Thymus (tissue), 11 donors: Measurements from ENCODE around the gene ABCG1. TPM values are rescaled to one million over a fixed set of nuclear protein-coding genes. Genes with fewer than 3 reads are reported as not detected.

Experiments
- DNase-seq, 9 donors: peaks; one replicate each; pipeline ENCODE4 v3.0.0-alpha.2; 2013; ENCODE audit warnings: low spot score in 9 of 9, low read depth in 6 of 9, missing footprints in 1 of 9
- H3K27ac ChIP-seq, 2 donors: one replicate each; pipeline ENCODE4 v1.5.1; 2013; ENCODE audit warnings: control low read depth in 1 of 2, low read depth in 1 of 2, low read length in 1 of 2, mild to moderate bottlenecking in 1 of 2, moderate library complexity in 1 of 2
- H3K27me3 ChIP-seq, 2 donors: one replicate each; pipeline ENCODE4 v1.5.1; 2013; ENCODE audit warnings: low read length in 1 of 2; ENCODE audit not compliant: control insufficient read depth in 2 of 2, insufficient read depth in 1 of 2
- H3K36me3 ChIP-seq, 2 donors: one replicate each; pipeline ENCODE4 v1.5.1; 2013; ENCODE audit warnings: low read length in 1 of 2, mild to moderate bottlenecking in 1 of 2, moderate library complexity in 1 of 2; ENCODE audit not compliant: control insufficient read depth in 2 of 2, insufficient read depth in 2 of 2
- H3K4me1 ChIP-seq, 2 donors: one replicate each; pipeline ENCODE4 v1.5.1; 2013; ENCODE audit warnings: low read length in 2 of 2; ENCODE audit not compliant: control insufficient read depth in 2 of 2, insufficient read depth in 2 of 2
- H3K4me3 ChIP-seq, 2 donors: one replicate each; pipeline ENCODE4 v1.5.1; 2013; ENCODE audit warnings: low read length in 2 of 2, control low read depth in 1 of 2, mild to moderate bottlenecking in 1 of 2
- H3K9me3 ChIP-seq, 2 donors: one replicate each; pipeline ENCODE4 v1.5.1; 2013; ENCODE audit warnings: low read length in 1 of 2, mild to moderate bottlenecking in 1 of 2; ENCODE audit not compliant: control insufficient read depth in 2 of 2, insufficient read depth in 1 of 2
- WGBS: extraction: QIAGEN DNeasy Blood & Tissue Kit; methylation state at CpG from one replicate; pipeline ENCODE4 v1.1.7; 2013; 5-methylcytosine and 5-hydroxymethylcytosine counted together
- polyA plus RNA-seq: library from polyadenylated mRNA; stranded (reverse); fragments of 200-250 nt; gene quantifications from one replicate; pipeline ENCODE4 v1.2.3, GENCODE V29; 2013
- total RNA-seq: library from RNA; stranded (reverse); fragments of 120-200 nt; gene quantifications from one replicate; pipeline ENCODE4 v1.2.4, GENCODE V29; 2013
- donor health status: healthy.

The ABCG1 gene
- total and polyA plus RNA-seq, 2 donors, result 20.5 to 28.8 TPM

- H3K27ac ChIP-seq, result no peak overlapping the region
- no peak for DNase-seq
- H3K36me3 ChIP-seq, result peaks cover 8 to 17% of the 10 kb centered on the region in 2 donors
- 88% methylated on average over 13 of the region's 13 CpGs for WGBS
- H3K9me3 ChIP-seq, result no peaks in the 10 kb centered on the region
- H3K27me3 ChIP-seq, result no peaks in the 10 kb centered on the region
- H3K4me3 ChIP-seq, result no peak overlapping the region
- H3K4me1 ChIP-seq, result peaks cover 38 to 65% of the 10 kb centered on the region in 2 donors
Measured at GRCh38 chr21:42264245-42265195, 45.6 kb downstream of the ABCG1 start.

GRCh38 chr21:42265231-42265812 lies 46.4 kb downstream of the ABCG1 start:
- H3K4me1 ChIP-seq, result peaks cover 32 to 60% of the 10 kb centered on the region in 2 donors
- DNase-seq, result peak in 1 of 9 donors; percentile 57
- no peak overlapping the region for H3K27ac ChIP-seq
- H3K4me3 ChIP-seq, result no peak overlapping the region
- 60% methylated on average over 12 of the region's 12 CpGs for WGBS
- H3K9me3 ChIP-seq, result no peaks in the 10 kb centered on the region
- H3K36me3 ChIP-seq, result peaks cover 8 to 17% of the 10 kb centered on the region in 2 donors
- no peaks in the 10 kb centered on the region for H3K27me3 ChIP-seq

- H3K36me3 ChIP-seq, result peaks cover 9 to 16% of the 10 kb centered on the region in 2 donors
- no peak overlapping the region for H3K4me3 ChIP-seq
- no peak for DNase-seq
- peaks cover 32 to 57% of the 10 kb centered on the region in 2 donors for H3K4me1 ChIP-seq
- H3K9me3 ChIP-seq, result no peaks in the 10 kb centered on the region
- H3K27me3 ChIP-seq, result no peaks in the 10 kb centered on the region
- H3K27ac ChIP-seq, result no peak overlapping the region
- 75% methylated on average over 7 of the region's 7 CpGs for WGBS
Measured at GRCh38 chr21:42266971-42267556, 48.1 kb downstream of the ABCG1 start.

GRCh38 chr21:42269386-42269785 lies 50.4 kb downstream of the ABCG1 start:
- H3K4me1 ChIP-seq, result peaks cover 31 to 48% of the 10 kb centered on the region in 2 donors
- H3K27ac ChIP-seq, result peak overlapping the region in 1 of 2 donors; percentile 42
- peak in 2 of 9 donors; percentile 26 to 57 for DNase-seq
- no peaks in the 10 kb centered on the region for H3K9me3 ChIP-seq
- WGBS, result 16% methylated on average over 10 of the region's 10 CpGs
- peaks cover 21 to 29% of the 10 kb centered on the region in 2 donors for H3K36me3 ChIP-seq
- H3K4me3 ChIP-seq, result no peak overlapping the region
- H3K27me3 ChIP-seq, result no peaks in the 10 kb centered on the region

GRCh38 chr21:42271065-42271464 lies 52.1 kb downstream of the ABCG1 start:
- Histone ChIP-seq H3K36me3 (peaks cover 31 to 43% of the 10 kb centered on the region in 2 donors), H3K27me3 (no peaks in the 10 kb centered on the region), H3K4me1 (peaks cover 26 to 36% of the 10 kb centered on the region in 2 donors), H3K9me3 (no peaks in the 10 kb centered on the region), H3K4me3 (no peak overlapping the region), H3K27ac (no peak overlapping the region)
- WGBS, result 98% methylated on average over 6 of the region's 6 CpGs
- no peak for DNase-seq

GRCh38 chr21:42272109-42272962 lies 53.4 kb downstream of the ABCG1 start:
- DNase-seq, result no peak
- H3K27ac ChIP-seq, result no peak overlapping the region
- WGBS, result 98% methylated on average over 15 of the region's 15 CpGs
- H3K27me3 ChIP-seq, result no peaks in the 10 kb centered on the region
- peaks cover 22 to 25% of the 10 kb centered on the region in 2 donors for H3K4me1 ChIP-seq
- H3K9me3 ChIP-seq, result no peaks in the 10 kb centered on the region
- peaks cover 43 to 54% of the 10 kb centered on the region in 2 donors for H3K36me3 ChIP-seq
- H3K4me3 ChIP-seq, result no peak overlapping the region

GRCh38 chr21:42272984-42273600 lies 54.2 kb downstream of the ABCG1 start:
- 97% methylated on average over 29 of the region's 29 CpGs for WGBS
- no peaks in the 10 kb centered on the region for H3K27me3 ChIP-seq
- no peaks in the 10 kb centered on the region for H3K9me3 ChIP-seq
- H3K4me3 ChIP-seq, result no peak overlapping the region
- peaks cover 15 to 17% of the 10 kb centered on the region in 2 donors for H3K4me1 ChIP-seq
- no peak overlapping the region for H3K27ac ChIP-seq
- DNase-seq, result no peak
- H3K36me3 ChIP-seq, result peaks cover 49 to 61% of the 10 kb centered on the region in 2 donors

GRCh38 chr21:42276076-42276475 lies 57.1 kb downstream of the ABCG1 start:
- Histone ChIP-seq H3K9me3 (no peaks in the 10 kb centered on the region), H3K4me1 (no peaks in the 10 kb centered on the region), H3K4me3 (no peak overlapping the region), H3K27ac (no peak overlapping the region), H3K27me3 (no peaks in the 10 kb centered on the region), H3K36me3 (peaks cover 65 to 88% of the 10 kb centered on the region in 2 donors)
- DNase-seq, result no peak
- WGBS, result 97% methylated on average over 13 of the region's 13 CpGs
